ENCODE measurements around the gene ACADM.
"Not testable (repeated sequence)": the region's sequence is repeated elsewhere in the genome, so short reads cannot be mapped to it uniquely, and the experiment has no call there.

Gene ACADM

GRCh38 chr1:75733661-75734060 lies 9.2 kb downstream of the ACADM start:
- no peak for DNase-seq (ENCODE audit: extremely low read depth in 1 of 2, low read depth in 1 of 2)

- no peak for DNase-seq (ENCODE audit: extremely low read depth in 1 of 2, low read depth in 1 of 2)
These were observed 11.5 kb downstream of the ACADM start for GRCh38 chr1:75736016-75736415.

- no peak for DNase-seq (ENCODE audit: extremely low read depth in 1 of 2, low read depth in 1 of 2)
These were observed 17.6 kb downstream of the ACADM start for GRCh38 chr1:75742047-75742625.

GRCh38 chr1:75745276-75745675 lies 20.8 kb downstream of the ACADM start:
- DNase-seq (ENCODE audit: extremely low read depth in 1 of 2, low read depth in 1 of 2) = no peak

GRCh38 chr1:75757210-75757609 lies 32.7 kb downstream of the ACADM start:
- not testable (repeated sequence) for DNase-seq (ENCODE audit: extremely low read depth in 1 of 2, low read depth in 1 of 2)

- DNase-seq (ENCODE audit: extremely low read depth in 1 of 2, low read depth in 1 of 2) = not testable (repeated sequence)
These were observed 34.0 kb downstream of the ACADM start for GRCh38 chr1:75758543-75758942.

GRCh38 chr1:75764057-75764655 lies 39.6 kb downstream of the ACADM start:
- no peak for DNase-seq (ENCODE audit: extremely low read depth in 1 of 2, low read depth in 1 of 2)

GRCh38 chr1:75765697-75766355 lies 41.3 kb downstream of the ACADM start:
- no peak for DNase-seq (ENCODE audit: extremely low read depth in 1 of 2, low read depth in 1 of 2)

GRCh38 chr1:75768016-75768415 lies 43.5 kb downstream of the ACADM start:
- no peak for DNase-seq (ENCODE audit: extremely low read depth in 1 of 2, low read depth in 1 of 2)

- no peak for DNase-seq (ENCODE audit: extremely low read depth in 1 of 2, low read depth in 1 of 2)
These were observed 46.3 kb downstream of the ACADM start for GRCh38 chr1:75770761-75771160.

GRCh38 chr1:75771978-75772377 lies 47.5 kb downstream of the ACADM start:
- DNase-seq (ENCODE audit: extremely low read depth in 1 of 2, low read depth in 1 of 2) = no peak

GRCh38 chr1:75777812-75778211 lies 53.3 kb downstream of the ACADM start:
- DNase-seq (ENCODE audit: extremely low read depth in 1 of 2, low read depth in 1 of 2) = not testable (repeated sequence)

GRCh38 chr1:75778694-75779093 lies 54.2 kb downstream of the ACADM start:
- DNase-seq (ENCODE audit: extremely low read depth in 1 of 2, low read depth in 1 of 2) = not testable (repeated sequence)

GRCh38 chr1:75780183-75780582 lies 55.7 kb downstream of the ACADM start:
- not testable (repeated sequence) for DNase-seq (ENCODE audit: extremely low read depth in 1 of 2, low read depth in 1 of 2)

GRCh38 chr1:75783920-75784319 lies 59.4 kb downstream of the ACADM start:
- not testable (repeated sequence) for DNase-seq (ENCODE audit: extremely low read depth in 1 of 2, low read depth in 1 of 2)

- DNase-seq (ENCODE audit: extremely low read depth in 1 of 2, low read depth in 1 of 2) = no peak
These were observed 60.9 kb downstream of the ACADM start for GRCh38 chr1:75785320-75785982.

- DNase-seq (ENCODE audit: extremely low read depth in 1 of 2, low read depth in 1 of 2) = peak; percentile 79 to 90
These were observed 61.7 kb downstream of the ACADM start, which contains the start of gene RABGGTB for GRCh38 chr1:75785983-75786853. TSS of gene RABGGTB (plus strand) at chr1:75786256. CDS start at chr1:75786272, 16 bp downstream.

GRCh38 chr1:75786901-75787493 lies 62.5 kb downstream of the ACADM start:
- no peak for DNase-seq (ENCODE audit: extremely low read depth in 1 of 2, low read depth in 1 of 2)

GRCh38 chr1:75787524-75787923 lies 63.0 kb downstream of the ACADM start:
- no peak for DNase-seq (ENCODE audit: extremely low read depth in 1 of 2, low read depth in 1 of 2)

- no peak for DNase-seq (ENCODE audit: extremely low read depth in 1 of 2, low read depth in 1 of 2)
These were observed 65.5 kb downstream of the ACADM start for GRCh38 chr1:75789988-75790387.
